Stimulated activated CD8-positive, alpha-beta memory T cell treated with anti-CD3 and anti-CD28 coated beads, Interleukin-4, amount 100 ng/mL, for 1 hour (primary cell): ENCODE data around the gene ZNF521.
"Not testable (repeated sequence)": the region's sequence is repeated elsewhere in the genome, so short reads cannot be mapped to it uniquely, and the experiment has no call there.

ENCODE experiments used
- DNase-seq, 2 donors: peaks; one replicate each; pipeline ENCODE4 v3.0.0-alpha.2; 2020; ENCODE audit warnings: low read depth in 2 of 2, low spot score in 1 of 2

Gene ZNF521

DNA sequence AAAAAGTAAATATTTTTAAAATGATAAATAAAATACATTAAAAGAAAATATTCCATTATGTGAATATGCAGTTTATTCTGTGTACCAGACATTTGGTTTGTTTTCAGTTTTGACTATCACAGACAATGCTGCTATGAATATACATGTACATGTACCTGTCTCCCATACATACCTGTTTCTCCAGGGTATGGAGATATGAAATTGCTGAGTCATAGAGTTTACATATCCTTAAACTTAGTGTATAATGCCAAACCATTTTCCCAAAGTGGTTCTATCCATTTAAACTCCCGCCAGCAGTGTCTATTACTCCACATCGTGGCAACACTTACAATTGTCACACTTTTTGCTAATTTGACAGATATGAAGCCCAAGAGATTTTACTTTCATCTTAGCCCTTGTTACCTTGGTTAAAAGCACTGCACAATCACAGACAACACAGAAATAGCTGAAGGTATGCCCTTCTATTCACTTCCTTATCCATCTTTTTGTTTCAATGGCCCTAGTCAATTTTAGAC is 56.3 kb downstream of the ZNF521 start:
- DNase-seq: no peak

DNA sequence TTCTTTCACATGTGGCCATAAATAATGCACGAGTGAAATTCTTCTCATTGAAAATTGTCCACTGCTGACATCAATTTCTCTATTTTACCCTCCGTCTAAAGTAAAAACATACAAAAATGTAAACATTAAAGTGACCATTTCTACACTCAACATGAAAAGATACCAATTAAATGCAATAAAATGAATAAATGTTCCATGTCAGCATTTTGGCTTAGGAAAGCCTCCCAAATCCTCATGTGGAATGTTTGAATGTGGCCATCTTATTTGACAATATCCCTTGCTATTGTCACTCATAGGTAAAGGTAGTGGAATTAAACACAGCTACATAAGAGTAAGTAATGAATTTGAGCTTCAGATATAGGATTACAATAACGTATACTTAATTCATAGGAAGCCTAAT is 60.8 kb downstream of the ZNF521 start:
- DNase-seq: no peak

DNA sequence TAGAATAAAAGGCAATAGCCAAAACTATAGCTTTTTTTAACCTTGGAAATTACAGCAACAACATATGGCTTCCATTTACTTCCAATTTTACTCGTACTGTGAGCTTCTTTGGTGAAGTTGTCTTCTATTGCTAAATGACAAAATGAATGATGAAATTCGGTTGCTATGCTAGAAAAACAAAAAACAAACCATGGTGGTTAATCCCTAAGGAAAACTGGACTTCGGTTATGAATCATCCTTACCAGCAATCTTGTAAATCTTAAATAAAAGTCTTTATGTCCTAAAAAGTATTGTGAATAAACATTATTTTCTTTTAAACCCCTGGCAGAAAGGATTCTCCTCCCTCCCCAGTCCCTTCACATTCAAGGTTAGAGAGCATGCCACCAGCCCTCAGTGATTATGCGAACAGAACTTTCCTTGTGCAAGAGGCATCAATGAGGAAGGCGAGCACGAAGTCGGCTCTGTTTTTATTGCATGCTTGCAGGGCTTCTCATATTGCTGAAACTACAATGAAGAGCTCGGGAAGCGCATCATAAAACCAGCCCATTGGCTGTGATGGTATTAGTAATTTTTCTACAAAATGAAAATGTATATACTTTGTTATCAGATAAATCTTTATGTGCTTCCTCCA is 62.9 kb downstream of the ZNF521 start:
- DNase-seq: no peak

DNA sequence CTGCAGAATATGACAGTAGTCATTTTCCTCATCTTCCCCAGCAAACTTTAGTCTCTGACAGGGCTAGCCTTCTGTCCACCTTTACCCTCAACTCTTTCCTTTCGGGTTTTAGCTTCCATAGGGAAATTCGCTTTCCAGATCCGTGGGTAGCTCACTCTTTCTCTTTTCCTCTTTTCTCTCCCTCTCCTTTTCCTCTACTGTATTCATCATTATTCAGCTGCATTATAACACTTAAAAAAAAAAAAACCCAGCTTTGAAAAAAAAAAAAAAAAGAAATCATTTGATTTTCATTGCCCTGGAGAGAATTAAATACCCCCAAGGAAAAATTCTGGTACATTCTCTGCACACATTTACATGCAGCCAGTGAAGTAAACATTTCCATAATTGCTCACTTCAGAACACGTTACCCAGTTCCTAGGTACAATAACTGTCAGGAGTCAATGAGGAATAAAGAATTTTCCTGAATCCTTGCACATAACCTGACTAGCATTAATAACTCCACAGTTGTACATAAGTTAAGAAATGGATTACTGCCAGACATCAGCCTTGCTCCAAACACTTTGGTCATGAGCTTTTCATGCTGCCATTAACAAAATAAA is 63.5 kb downstream of the ZNF521 start:
- DNase-seq: no peak

DNA sequence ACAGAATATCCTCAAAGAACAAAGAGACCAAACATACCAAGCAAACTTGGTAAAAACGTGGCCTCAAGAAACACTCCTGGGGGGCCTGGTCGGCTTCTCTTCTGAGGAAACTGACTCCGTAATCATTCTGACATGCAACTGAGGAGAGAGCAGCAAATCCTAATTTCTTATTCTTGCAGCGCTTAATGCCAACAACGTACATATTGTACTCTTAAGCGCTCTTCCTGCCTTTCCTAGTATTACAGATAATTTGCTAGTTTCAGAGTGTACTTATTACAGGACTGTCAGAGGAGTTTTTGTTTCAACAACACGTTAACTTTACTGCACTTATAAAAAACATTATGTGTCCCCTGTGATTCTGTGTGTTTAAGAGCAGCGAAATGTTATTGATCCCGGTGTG is 64.9 kb downstream of the ZNF521 start:
- DNase-seq: no peak

DNA sequence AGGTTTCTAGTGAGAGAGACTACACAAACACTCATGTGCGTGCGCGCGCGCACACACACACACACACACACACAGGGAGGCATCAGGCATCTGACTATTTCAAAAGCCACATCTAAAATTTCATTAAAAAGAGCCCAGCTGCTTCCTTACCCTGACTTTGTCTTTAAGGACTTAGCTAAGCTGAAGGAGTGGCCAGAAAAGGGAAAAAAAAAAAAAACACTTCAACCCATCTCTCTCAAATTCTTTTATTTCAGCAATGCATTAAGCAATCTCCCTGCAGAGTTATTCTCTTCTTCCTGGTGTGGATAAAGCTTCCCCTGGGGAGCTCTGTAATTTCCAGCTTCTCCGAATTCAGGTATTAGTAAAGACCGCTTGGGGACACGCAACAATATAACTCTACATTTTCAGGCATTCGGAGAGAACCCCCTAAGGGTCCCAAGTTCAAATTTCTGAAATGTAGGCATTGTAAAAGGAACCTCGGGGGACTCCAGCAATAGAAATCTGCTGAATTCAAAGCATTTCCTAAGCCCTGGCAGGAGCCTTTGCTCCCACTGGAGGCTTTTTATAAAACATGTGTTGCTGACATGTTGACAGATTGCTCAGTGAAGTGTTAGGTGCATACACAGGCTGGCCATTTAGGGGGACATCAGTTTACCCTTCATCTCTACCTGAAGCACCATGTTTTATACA is 67.0 kb downstream of the ZNF521 start:
- no peak for DNase-seq

DNA sequence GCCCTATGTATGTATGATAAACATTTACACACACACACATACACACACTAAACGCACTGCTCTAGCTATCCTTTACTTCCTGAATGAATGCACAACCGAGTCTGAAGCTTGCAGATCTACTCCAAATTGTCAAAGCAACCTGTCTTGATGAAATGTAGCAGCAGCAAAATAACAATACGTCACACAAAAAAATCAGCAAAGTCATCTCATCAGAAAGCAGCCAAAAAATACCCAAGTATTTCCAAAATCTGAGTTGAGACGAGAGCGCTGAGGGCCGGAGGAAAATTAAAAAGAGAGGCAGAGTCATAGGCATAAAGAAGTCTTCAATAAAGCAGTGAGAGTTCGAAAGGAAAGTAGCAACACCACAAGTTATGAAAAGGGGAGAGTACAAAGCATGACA is 67.7 kb downstream of the ZNF521 start:
- no peak for DNase-seq

DNA sequence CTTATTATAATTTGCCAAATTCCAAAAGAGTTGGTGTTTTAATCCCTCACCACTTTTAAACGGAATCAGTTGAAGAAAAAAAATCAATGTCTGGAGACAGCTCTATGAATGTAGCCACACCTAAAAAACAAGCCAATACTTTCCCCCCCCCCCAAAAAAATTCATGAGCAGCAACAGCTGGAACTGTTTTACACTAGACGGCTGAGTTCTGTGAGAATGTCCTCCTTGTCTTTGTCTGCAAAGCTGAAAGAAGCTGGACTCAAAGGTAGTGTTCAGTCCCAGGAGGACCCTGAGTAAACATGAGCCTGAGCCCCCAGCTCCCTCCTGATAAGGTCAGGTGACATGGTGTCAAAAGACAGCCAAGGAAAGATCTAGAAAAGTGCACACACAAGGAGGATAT is 68.2 kb downstream of the ZNF521 start:
- DNase-seq: no peak

DNA sequence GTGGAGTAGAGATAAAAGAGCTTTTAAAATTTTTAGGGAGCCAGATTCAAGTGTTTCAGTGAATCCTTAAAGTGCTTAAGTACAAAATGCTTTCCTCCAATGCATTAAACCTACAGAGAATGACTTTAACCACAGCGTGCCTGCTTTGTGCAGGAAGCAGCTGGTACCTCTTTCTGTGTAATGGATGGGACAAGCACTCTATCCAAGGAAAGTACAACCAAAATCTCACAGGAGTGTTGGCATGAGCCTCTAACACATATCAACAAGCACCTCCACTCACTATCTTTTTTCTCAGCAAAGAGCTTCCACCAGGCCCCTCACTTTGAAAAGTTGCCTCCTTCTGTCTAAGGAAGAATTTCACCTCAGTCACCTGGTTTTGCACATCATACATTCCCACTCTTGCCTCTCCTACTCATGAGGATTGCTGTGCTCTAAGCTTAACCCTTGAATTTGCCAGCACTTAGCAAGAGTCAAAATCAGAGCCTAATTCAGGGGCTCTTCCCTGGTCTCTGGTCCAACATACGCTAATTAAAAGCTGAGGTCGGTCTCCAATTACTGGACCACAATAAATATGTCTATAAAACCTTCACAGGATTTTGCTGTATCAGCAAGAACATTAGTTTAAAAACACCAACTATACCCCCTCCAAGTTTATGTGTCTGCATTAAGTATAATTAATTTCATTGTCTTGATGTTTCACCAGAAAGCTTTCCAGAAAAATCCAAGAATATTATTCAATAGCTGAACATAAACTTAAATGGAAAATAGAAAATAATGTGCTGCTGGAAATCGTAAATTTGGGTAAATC is 68.9 kb downstream of the ZNF521 start:
- DNase-seq: no peak

DNA sequence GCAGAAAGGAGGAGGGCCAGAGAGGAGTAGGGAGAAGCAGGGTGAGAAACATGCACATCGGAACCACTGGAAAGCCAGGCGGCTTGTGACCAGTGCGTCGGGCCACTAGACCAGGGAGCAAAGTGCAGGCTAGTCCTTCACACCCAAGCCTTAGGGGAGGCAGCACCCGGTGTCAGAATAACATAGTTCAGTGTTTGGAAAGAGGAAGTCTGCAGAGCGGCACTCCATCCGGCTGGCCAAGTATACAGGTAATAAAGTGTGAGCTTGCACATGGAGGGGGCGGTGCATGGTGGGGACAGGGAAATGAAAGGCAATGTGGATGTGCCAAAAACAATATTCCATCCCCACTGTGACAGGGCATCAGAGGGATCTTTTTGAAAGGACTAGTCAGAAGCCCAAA is 69.7 kb downstream of the ZNF521 start:
- no peak for DNase-seq

DNA sequence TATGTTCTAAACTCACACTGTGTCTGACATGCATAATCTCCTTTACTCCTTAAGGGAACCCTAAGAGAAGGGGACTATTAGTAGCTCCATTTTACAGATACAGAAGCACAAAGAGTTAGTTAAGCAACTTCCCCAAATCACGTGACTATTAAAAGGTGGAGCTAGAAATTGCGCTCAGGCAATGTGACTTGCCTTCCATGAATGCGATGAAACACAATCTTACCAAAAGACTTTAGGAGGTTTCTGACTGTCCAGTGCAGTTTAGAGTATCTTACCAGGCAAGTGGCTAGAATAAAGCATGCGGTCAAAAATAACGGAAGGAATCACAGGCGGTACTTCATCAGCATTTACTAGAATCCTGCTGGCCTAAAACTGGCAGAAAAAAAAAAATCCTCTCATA is 70.4 kb downstream of the ZNF521 start:
- no peak for DNase-seq

DNA sequence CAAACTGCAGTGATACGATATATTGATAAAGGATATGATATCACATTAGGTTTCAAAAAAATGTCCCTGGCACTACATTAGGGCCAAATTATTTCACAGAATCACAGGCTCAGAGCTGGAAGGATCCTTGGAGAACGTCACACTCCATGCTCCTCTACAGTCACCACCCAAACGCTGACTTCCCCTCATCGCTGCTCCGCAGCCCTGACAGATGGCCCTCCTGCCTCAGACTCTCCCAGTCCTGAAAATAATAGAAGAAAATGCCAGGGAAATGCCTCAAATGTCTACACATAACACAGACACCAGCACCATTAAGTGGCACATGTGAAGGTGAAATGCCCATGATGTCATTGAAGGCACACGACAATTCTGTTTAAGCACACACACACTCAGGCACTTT is 72.0 kb downstream of the ZNF521 start:
- DNase-seq: no peak

DNA sequence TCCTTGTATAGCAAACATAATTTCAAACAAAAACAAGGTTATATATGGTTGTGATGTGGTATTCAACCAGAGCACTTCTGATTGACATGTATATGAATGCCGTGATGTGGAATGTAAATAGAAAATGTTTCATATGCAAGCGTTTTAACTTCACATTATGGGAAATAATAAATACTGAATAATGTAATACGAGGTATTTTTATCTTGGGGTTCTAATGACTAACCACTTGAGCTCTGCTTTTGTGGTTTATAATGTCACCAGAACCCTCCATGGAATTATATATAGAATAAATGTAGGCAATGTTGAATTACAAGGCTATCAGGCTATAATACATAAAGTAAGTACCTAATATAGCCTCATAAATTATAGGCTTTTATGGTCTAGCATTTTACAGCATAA is 72.4 kb downstream of the ZNF521 start:
- DNase-seq: no peak

DNA sequence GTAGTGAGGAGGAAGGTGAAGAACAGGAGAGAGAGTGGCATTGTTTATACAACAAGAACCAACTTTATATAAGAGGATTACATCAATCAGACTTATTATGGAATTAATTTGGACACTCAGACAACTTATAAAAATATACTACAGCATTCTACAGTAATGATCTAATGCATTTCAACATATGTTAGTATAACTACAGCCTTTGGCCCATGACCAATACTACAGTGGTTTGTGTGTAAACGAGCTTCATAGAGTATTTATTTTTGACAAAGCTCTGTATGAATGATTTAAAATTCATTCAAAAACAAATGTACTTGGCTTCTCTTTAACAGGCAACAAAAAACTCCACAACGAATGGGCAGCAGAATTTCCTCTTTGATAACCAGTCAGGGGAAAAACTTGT is 72.8 kb downstream of the ZNF521 start:
- DNase-seq: no peak

DNA sequence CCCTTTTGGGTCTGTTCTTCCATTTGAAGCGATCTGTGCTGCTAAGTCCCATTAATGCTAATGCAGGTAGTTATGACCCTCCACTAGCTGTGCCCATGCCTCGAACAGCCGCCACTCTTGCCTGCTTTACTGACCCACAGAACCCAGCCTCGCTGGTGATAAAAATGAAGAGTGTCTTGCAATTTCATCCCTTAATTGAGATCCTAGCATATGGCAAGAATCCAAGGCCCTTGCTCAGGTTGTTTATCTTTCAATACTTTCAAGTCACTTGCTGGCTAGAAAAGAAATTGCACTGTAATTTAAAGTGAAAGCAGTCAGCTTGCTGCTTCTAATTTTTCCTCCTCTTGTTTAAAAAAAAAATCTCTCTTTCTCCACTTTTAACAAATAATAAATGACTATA is 73.6 kb downstream of the ZNF521 start:
- no peak for DNase-seq

DNA sequence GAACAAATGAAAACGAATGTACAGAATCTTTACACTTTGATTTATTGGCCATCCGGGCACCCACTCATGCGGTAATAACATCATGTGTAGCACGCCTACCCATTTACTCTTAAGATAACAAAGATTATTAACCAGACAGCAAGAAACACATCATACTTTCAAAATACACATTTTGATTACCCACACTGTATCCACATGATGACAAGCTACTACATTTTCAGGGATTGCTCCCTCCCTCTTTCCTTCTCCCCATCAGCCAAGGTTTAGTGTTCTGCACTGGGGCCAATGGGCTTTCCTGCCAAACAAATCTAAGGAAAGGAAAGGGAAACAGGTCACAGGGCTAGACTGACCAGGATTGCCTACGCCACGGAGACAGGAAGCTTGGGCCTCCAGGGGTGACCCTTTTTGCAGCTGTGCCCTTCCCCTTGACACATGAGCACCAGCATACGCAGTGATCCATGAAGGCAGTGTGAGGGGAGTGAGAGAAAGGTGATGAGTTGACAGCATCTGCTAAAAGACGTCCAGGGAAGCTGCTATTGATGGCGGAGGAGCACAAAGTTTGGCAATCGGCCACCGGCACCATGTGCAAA is 76.5 kb downstream of the ZNF521 start:
- no peak for DNase-seq

DNA sequence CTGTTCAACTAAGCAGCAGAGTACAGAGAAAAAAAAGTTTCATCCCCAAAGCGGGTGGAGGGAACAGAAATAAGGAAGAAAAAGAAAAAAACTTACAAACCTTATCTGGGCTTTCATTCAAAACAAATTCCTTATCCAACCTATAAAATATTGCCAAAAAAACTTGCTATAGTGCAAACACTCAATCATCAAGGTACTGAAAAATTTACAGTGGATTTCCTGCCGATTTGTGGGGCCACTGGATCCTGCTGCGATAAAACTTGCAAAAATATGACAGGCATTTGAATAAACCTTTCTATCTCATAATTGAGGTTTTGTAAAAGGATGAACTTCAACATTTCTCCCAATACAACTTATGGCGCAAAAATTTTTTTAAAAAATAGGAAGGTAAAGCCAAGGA is 77.0 kb downstream of the ZNF521 start:
- no peak for DNase-seq

DNA sequence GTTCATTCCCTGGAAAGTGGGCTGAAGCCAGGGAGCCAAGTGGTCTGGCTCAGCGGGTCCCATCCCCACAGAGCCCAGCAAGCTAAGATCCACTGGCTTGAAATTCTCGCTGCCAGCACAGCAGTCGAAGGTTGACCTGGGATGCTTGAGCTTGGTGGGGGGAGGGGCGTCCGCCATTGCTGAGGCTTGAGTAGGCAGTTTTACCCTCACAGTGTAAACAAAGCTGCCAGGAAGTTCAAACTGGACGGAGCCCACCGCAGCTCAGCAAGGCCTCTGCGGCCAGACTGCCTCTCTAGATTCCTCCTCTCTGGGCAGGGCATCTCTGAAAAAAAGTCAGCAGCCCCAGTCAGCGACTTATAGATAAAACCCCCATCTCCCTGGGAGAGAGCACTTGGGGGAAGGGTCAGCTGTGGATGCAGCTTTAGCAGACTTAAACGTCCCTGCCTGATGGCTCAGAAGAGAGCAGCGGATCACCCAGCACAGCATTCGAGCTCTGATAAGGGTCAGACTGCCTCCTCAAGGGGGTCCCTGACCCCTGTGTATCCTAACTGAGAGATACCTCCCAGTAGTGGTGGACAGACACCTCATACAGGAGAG is 84.9 kb downstream of the ZNF521 start:
- not testable (repeated sequence) for DNase-seq

DNA sequence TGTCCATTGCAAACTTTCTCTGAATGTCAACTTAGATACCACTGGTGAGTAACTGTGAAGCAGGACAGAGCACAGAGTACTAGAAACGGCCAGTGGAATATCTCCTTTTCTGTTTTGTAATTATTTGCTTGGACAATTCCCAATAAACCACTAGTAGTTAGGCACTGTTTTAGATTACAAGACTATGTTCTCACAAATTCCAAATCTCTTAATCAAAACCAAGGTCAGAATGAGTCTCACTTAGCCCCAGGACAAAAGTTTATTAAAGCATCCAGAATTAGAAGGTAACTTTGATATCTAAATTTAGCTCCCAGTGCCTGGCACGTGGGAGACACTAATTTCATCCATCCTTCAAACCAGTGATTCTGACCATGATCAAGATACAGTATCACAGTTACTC is 89.0 kb downstream of the ZNF521 start:
- no peak for DNase-seq

DNA sequence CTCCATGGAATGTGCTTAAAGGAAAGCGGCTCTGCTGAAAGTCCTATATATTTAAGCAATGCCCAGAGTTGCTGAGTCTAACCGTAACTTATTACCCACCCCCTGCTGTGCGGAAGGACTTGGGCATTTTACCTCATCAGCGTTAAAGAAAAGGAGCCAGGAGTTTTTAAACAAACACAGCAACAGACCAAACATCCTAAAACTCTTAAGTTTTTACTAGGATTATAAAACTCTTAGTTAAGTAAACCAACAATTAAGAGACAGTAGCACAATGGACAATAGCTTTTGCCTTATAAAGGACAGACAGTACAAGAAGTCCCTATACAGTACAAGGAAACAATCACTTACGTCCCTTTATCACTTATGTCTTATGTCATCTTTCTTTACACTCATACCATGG is 90.2 kb downstream of the ZNF521 start:
- no peak for DNase-seq

DNA sequence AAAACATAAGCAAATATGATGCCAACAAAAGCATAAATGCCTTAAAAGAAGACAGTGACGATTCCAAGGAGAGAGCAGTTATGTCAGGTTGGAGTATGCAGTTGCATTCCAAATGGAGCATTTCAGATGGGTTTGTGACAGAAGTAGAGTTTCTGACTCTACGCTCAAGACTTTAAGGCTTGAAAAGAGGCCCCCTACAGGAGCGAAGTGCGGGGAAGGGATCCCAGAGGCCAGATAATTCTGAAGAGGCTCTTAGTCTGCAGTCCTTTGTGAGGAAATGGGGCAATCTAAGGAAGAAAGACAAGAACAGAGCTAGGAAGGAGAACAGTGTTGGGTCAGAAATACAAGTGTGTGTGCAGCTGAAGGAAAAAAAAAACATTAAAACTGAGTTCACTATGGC is 95.5 kb downstream of the ZNF521 start:
- no peak for DNase-seq
